ENCODE data around the gene NFIX. TPM values are rescaled to one million over a fixed set of nuclear protein-coding genes. Genes with fewer than 3 reads are reported as not detected.

The NFIX gene
- total and polyA plus RNA-seq, 2 of the 13 experiments (the other 11 are each of a cell fraction or from before 2014, with no cell fraction given), result 3.4 to 5.4 TPM

GRCh38 chr19:13116282-13117175 is 121.3 kb downstream of the NFIX start, which contains the start of gene TRMT1 (continued):
- TF ChIP-seq ZNF597 (CRISPR knock-in tag; IDR thresholded peaks at IDR 0.05), result no peak
- TF ChIP-seq HIC2 (CRISPR knock-in tag; IDR thresholded peaks at IDR 0.05; ENCODE audit: low read depth), result no peak
- TF ChIP-seq ZNF740 (CRISPR knock-in tag; IDR thresholded peaks at IDR 0.05), result peak; percentile 92
- TF ChIP-seq ZBTB43 (CRISPR knock-in tag; conservative IDR thresholded peaks at IDR 0.05), result no peak
- no peak for TF ChIP-seq CREBL2 (CRISPR knock-in tag; IDR thresholded peaks at IDR 0.05; ENCODE audit: borderline replicate concordance)
- TF ChIP-seq POLR2G (IDR thresholded peaks at IDR 0.05; ENCODE audit: low read depth, low read length), result peak; percentile 63
- TF ChIP-seq PAXIP1 (CRISPR knock-in tag; conservative IDR thresholded peaks at IDR 0.05), result no peak; the same call in 1 of the 2 replicates
- TF ChIP-seq MAF1 (CRISPR knock-in tag; IDR thresholded peaks at IDR 0.05; ENCODE audit: borderline replicate concordance), result 0 out of 2 replicates have a peak, but pooled peaks have one; percentile 55
- TF ChIP-seq MLXIP (CRISPR knock-in tag; IDR thresholded peaks at IDR 0.05; ENCODE audit: borderline replicate concordance), result no peak
- peak; percentile 79 for TF ChIP-seq ZNF501 (CRISPR knock-in tag; IDR thresholded peaks at IDR 0.05)
- TF ChIP-seq SSRP1 (CRISPR knock-in tag; IDR thresholded peaks at IDR 0.05), result no peak
- no peak for TF ChIP-seq ZNF674 (CRISPR knock-in tag; IDR thresholded peaks at IDR 0.05; ENCODE audit: low read depth)
- no peak for TF ChIP-seq ZC3H13 (CRISPR knock-in tag; IDR thresholded peaks at IDR 0.05)
- no peak for TF ChIP-seq ZNF207 (IDR thresholded peaks at IDR 0.05; ENCODE audit: borderline replicate concordance)
- no peak for TF ChIP-seq KLF13 (CRISPR knock-in tag; IDR thresholded peaks at IDR 0.05)
- peak; percentile 64; the same call in 1 of the 2 replicates for TF ChIP-seq MIER3 (CRISPR knock-in tag; IDR thresholded peaks at IDR 0.05; ENCODE audit: borderline replicate concordance)
